ENCODE measurements around the gene RSRP1. TPM values are rescaled to one million over a fixed set of nuclear protein-coding genes. Genes with fewer than 3 reads are reported as not detected.
"Not testable (repeated sequence)": the region's sequence is repeated elsewhere in the genome, so short reads cannot be mapped to it uniquely, and the experiment has no call there.

RSRP1 gene
- total RNA-seq, 1 experiment from 2014 or later, result 55.1 TPM

DNA sequence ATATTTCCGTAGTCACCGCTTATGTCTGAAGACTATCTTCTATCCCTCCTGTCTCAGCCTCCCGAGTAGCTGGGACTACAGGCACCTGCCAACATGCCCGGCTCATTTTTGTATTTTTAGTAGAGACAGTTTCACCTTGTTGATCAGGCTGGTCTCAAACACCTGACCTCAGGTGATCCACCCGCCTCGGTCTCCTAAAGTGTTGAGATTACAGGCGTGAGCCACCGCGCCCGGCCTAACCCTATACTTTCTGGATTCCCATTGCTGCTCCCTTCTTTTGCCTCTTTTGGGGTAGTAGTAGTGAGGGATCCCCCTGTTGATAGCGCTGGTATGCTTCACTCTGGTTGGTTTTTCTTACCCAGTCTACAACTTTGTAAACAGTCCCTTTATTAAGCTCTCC, 9.2 kb downstream of the RSRP1 start:
- Histone ChIP-seq H4K5ac (ENCODE audit: insufficient read length, low read depth, low read length) (no peak overlapping the region), H4K20me1 (ENCODE audit: control insufficient read depth, insufficient read depth, insufficient read length) (no peaks in the 10 kb centered on the region), H2AFZ (ENCODE audit: low read length) (no peak overlapping the region), H2BK20ac (ENCODE audit: low read depth, low read length, poor library complexity, severe bottlenecking) (no peak overlapping the region), H2BK12ac (ENCODE audit: insufficient read length, low read depth, low read length) (no peak overlapping the region), H3K9me3 (ENCODE audit: control insufficient read depth, low read depth, low read length) (no peaks in the 10 kb centered on the region), H3K4me2 (ENCODE audit: insufficient read depth, insufficient read length, low read length) (no peak overlapping the region), H3K27ac (ENCODE audit: insufficient read length, low read depth, low read length) (no peak overlapping the region), H2BK5ac (ENCODE audit: insufficient read length, low read length) (no peak overlapping the region), H3K23me2 (ENCODE audit: insufficient read length, low read depth, low read length, poor library complexity, severe bottlenecking) (peaks cover 6% of the 10 kb centered on the region), H2BK120ac (ENCODE audit: low read depth, low read length, poor library complexity, severe bottlenecking) (no peak overlapping the region), H3T11ph (ENCODE audit: low read length) (no peak overlapping the region), H4K8ac (replicated peaks; ENCODE audit: insufficient read length, low read depth, low read length) (no peak overlapping the region), H4K91ac (ENCODE audit: insufficient read length, low read depth, low read length) (no peak overlapping the region), H3K27me3 (ENCODE audit: insufficient read depth, low read length) (no peaks in the 10 kb centered on the region), H3K56ac (ENCODE audit: insufficient read length, low read depth, low read length) (no peak overlapping the region), H3K23ac (ENCODE audit: insufficient read length, low read depth, low read length) (no peak overlapping the region), H3K4me1 (ENCODE audit: insufficient read depth, low read length) (no peaks in the 10 kb centered on the region; the same call in 1 of the 2 replicates), H3K79me1 (ENCODE audit: insufficient read depth, low read depth, low read length, poor library complexity, severe bottlenecking) (peaks cover 3% of the 10 kb centered on the region), H2AK5ac (ENCODE audit: insufficient read length, low read length) (no peak overlapping the region), H3K79me2 (ENCODE audit: insufficient read depth, low read length) (no peaks in the 10 kb centered on the region), H3K9ac (ENCODE audit: extremely low read depth, insufficient read length, low read length) (no peak overlapping the region), H3K14ac (ENCODE audit: insufficient read depth, low read length) (no peak overlapping the region), H3K18ac (ENCODE audit: insufficient read length, low read depth, low read length) (no peak overlapping the region), H3K4ac (ENCODE audit: low read depth, low read length) (no peak overlapping the region), H2BK15ac (ENCODE audit: low read depth, low read length) (no peak overlapping the region)
- no peaks in the 10 kb centered on the region for H3K9me3 Mint-ChIP-seq
- H3K36me3 Mint-ChIP-seq (ENCODE audit: insufficient read depth in 1 of 3, low read depth in 3 of 3), result peaks cover 7 to 33% (median 29%) of the 10 kb centered on the region in 3 experiments
- no peak for DNase-seq
- peaks cover 1% of the 10 kb centered on the region; the same call in 1 of the 2 replicates for H3K27me3 Mint-ChIP-seq (ENCODE audit: low read depth)
- 0 out of 7 replicates have a peak overlapping the region, but pooled peaks of 1 of the 3 experiments have one; percentile 47 for H3K27ac Mint-ChIP-seq
- H3K4me3 Mint-ChIP-seq, result no peak overlapping the region
- TF ChIP-seq, protein P1, sequence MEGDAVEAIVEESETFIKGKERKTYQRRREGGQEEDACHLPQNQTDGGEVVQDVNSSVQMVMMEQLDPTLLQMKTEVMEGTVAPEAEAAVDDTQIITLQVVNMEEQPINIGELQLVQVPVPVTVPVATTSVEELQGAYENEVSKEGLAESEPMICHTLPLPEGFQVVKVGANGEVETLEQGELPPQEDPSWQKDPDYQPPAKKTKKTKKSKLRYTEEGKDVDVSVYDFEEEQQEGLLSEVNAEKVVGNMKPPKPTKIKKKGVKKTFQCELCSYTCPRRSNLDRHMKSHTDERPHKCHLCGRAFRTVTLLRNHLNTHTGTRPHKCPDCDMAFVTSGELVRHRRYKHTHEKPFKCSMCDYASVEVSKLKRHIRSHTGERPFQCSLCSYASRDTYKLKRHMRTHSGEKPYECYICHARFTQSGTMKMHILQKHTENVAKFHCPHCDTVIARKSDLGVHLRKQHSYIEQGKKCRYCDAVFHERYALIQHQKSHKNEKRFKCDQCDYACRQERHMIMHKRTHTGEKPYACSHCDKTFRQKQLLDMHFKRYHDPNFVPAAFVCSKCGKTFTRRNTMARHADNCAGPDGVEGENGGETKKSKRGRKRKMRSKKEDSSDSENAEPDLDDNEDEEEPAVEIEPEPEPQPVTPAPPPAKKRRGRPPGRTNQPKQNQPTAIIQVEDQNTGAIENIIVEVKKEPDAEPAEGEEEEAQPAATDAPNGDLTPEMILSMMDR (conservative IDR thresholded peaks at IDR 0.05), result no peak
- peaks cover 19 to 20% of the 10 kb centered on the region in 2 experiments for H3K4me1 Mint-ChIP-seq
- no CpG with 5 or more reads among the region's 11 CpGs for WGBS (ENCODE audit: extremely low coverage, insufficient read length, low lambda C conversion rate)

DNA sequence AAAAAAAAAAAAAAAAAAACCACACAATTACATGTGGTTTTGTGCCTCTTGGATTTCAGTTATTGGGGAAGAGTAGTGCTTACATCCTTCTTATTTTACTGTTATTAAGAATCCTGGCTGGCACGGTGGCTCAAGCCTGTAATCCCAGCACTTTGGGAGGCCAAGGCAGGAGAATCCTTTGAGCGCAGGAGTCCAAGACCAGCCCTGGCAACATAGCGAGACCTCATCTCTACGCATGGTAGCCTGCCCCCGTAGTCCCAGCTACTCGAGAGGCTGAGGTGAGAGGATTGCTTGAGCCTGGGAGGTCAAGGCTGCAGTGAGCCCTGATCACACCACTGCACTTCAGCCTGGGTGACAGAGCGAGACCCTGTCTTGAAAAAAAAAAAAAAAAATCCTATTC, 11.0 kb downstream of the RSRP1 start:
- peaks cover 10% of the 10 kb centered on the region for H3K23me2 ChIP-seq (ENCODE audit: insufficient read length, low read depth, low read length, poor library complexity, severe bottlenecking)
- not testable (repeated sequence) for H3K14ac ChIP-seq (ENCODE audit: insufficient read depth, low read length); H3K27me3 ChIP-seq (ENCODE audit: insufficient read depth, low read length); H4K91ac ChIP-seq (ENCODE audit: insufficient read length, low read depth, low read length); H3K18ac ChIP-seq (ENCODE audit: insufficient read length, low read depth, low read length); H4K5ac ChIP-seq (ENCODE audit: insufficient read length, low read depth, low read length); H2BK15ac ChIP-seq (ENCODE audit: low read depth, low read length); H2AK5ac ChIP-seq (ENCODE audit: insufficient read length, low read length); H2AFZ ChIP-seq (ENCODE audit: low read length); H3K4me3 Mint-ChIP-seq; H2BK12ac ChIP-seq (ENCODE audit: insufficient read length, low read depth, low read length); H3K23ac ChIP-seq (ENCODE audit: insufficient read length, low read depth, low read length); H2BK20ac ChIP-seq (ENCODE audit: low read depth, low read length, poor library complexity, severe bottlenecking); H3K79me1 ChIP-seq (ENCODE audit: insufficient read depth, low read depth, low read length, poor library complexity, severe bottlenecking); H3K4me2 ChIP-seq (ENCODE audit: insufficient read depth, insufficient read length, low read length); H3K27ac ChIP-seq (ENCODE audit: insufficient read length, low read depth, low read length); H3K79me2 ChIP-seq (ENCODE audit: insufficient read depth, low read length); H3K4me1 ChIP-seq (ENCODE audit: insufficient read depth, low read length); H3K9me3 ChIP-seq (ENCODE audit: control insufficient read depth, low read depth, low read length); H4K20me1 ChIP-seq (ENCODE audit: control insufficient read depth, insufficient read depth, insufficient read length); H4K8ac ChIP-seq (replicated peaks; ENCODE audit: insufficient read length, low read depth, low read length); DNase-seq; H3K27me3 Mint-ChIP-seq (ENCODE audit: low read depth); H3K4ac ChIP-seq (ENCODE audit: low read depth, low read length); H3K56ac ChIP-seq (ENCODE audit: insufficient read length, low read depth, low read length); H2BK120ac ChIP-seq (ENCODE audit: low read depth, low read length, poor library complexity, severe bottlenecking); H3K9me3 Mint-ChIP-seq; H3T11ph ChIP-seq (ENCODE audit: low read length); H3K9ac ChIP-seq (ENCODE audit: extremely low read depth, insufficient read length, low read length); H2BK5ac ChIP-seq (ENCODE audit: insufficient read length, low read length)
- 0 out of 7 replicates have a peak overlapping the region, but pooled peaks of 1 of the 3 experiments have one; percentile 44 for H3K27ac Mint-ChIP-seq
- peaks cover 3 to 24% (median 22%) of the 10 kb centered on the region in 3 experiments; a peak in 6 of 7 replicates for H3K36me3 Mint-ChIP-seq (ENCODE audit: insufficient read depth in 1 of 3, low read depth in 3 of 3)
- peaks cover 25 to 28% of the 10 kb centered on the region in 2 experiments for H3K4me1 Mint-ChIP-seq
- no CpG with 5 or more reads among the region's 7 CpGs for WGBS (ENCODE audit: extremely low coverage, insufficient read length, low lambda C conversion rate)
